ENCODE results near the gene ZNF564.
A peak's percentile ranks its signal among the peaks of the same experiment; 100 is the strongest.

Gene ZNF564

GRCh38 chr19:12485571-12485970, 65.7 kb downstream of the ZNF564 start:
- Mint-ChIP-seq H3K27ac (peak overlapping the region; percentile 92 to 95), H3K27me3 (no peaks in the 10 kb centered on the region)

GRCh38 chr19:12485052-12485416, 66.2 kb downstream of the ZNF564 start:
- DNase-seq (no peak), ATAC-seq (replicated peaks) (peak; percentile 7)
- H3K9me3 Mint-ChIP-seq = no peaks in the 10 kb centered on the region
- no peaks in the 10 kb centered on the region for H3K36me3 Mint-ChIP-seq (ENCODE audit: insufficient read depth)
- no peaks in the 10 kb centered on the region for H3K27me3 Mint-ChIP-seq
- peak overlapping the region; percentile 92 to 95 for H3K27ac Mint-ChIP-seq
- peaks cover 21 to 29% of the 10 kb centered on the region in 2 donors for H3K4me1 Mint-ChIP-seq (ENCODE audit: low read depth in 2 of 2)
- H3K4me3 Mint-ChIP-seq = peak overlapping the region; percentile 93 to 97

More at GRCh38 chr19:12485571-12485970, 65.7 kb downstream of the ZNF564 start:
- DNase-seq (no peak), ATAC-seq (replicated peaks) (no peak)
- Mint-ChIP-seq H3K9me3 (no peaks in the 10 kb centered on the region), H3K4me1 (ENCODE audit: low read depth in 2 of 2) (peaks cover 21 to 29% of the 10 kb centered on the region in 2 donors), H3K36me3 (ENCODE audit: insufficient read depth) (no peaks in the 10 kb centered on the region), H3K4me3 (peak overlapping the region; percentile 93 to 97)

GRCh38 chr19:12484371-12485051, 66.8 kb downstream of the ZNF564 start, which contains the start of gene ZNF709:
ZNF709 (minus strand) TSS chr19:12484816; CDS start chr19:12484657, 159 bp downstream.
- no peaks in the 10 kb centered on the region for H3K9me3 Mint-ChIP-seq
- H3K36me3 Mint-ChIP-seq (ENCODE audit: insufficient read depth) = no peaks in the 10 kb centered on the region
- peak within 1 kb of the TSS; percentile 93 to 97 for H3K4me3 Mint-ChIP-seq
- peaks cover 21 to 29% of the 10 kb centered on the region in 2 donors for H3K4me1 Mint-ChIP-seq (ENCODE audit: low read depth in 2 of 2)
- peak within 1 kb of the TSS; percentile 92 to 95 for H3K27ac Mint-ChIP-seq
- no peaks in the 10 kb centered on the region for H3K27me3 Mint-ChIP-seq
- peak; percentile 82 to 87 (median 84) for DNase-seq
- ATAC-seq (replicated peaks) = peak; percentile 97

- H3K4me3 Mint-ChIP-seq = peak overlapping the region; percentile 93 to 97
- H3K4me1 Mint-ChIP-seq (ENCODE audit: low read depth in 2 of 2) = peaks cover 21 to 29% of the 10 kb centered on the region in 2 donors
- no peaks in the 10 kb centered on the region for H3K36me3 Mint-ChIP-seq (ENCODE audit: insufficient read depth)
- H3K27me3 Mint-ChIP-seq = no peaks in the 10 kb centered on the region
- no peak for DNase-seq
- peak overlapping the region; percentile 92 to 95 for H3K27ac Mint-ChIP-seq
- no peak for ATAC-seq (replicated peaks)
- no peaks in the 10 kb centered on the region for H3K9me3 Mint-ChIP-seq
Observed at GRCh38 chr19:12484011-12484370, 67.3 kb downstream of the ZNF564 start.

- ATAC-seq (replicated peaks) (no peak), DNase-seq (no peak)
- Mint-ChIP-seq H3K9me3 (no peaks in the 10 kb centered on the region), H3K27me3 (no peaks in the 10 kb centered on the region), H3K4me1 (ENCODE audit: low read depth in 2 of 2) (peaks cover 29 to 43% of the 10 kb centered on the region in 2 donors), H3K27ac (peak overlapping the region; percentile 24 to 54), H3K36me3 (ENCODE audit: insufficient read depth) (no peaks in the 10 kb centered on the region), H3K4me3 (peak overlapping the region; percentile 44 to 47)
Observed at GRCh38 chr19:12482509-12482886, 68.8 kb downstream of the ZNF564 start.

GRCh38 chr19:12481781-12482508, 69.3 kb downstream of the ZNF564 start:
- no peaks in the 10 kb centered on the region for H3K27me3 Mint-ChIP-seq
- ATAC-seq (replicated peaks) (no peak), DNase-seq (no peak)
- H3K4me1 Mint-ChIP-seq (ENCODE audit: low read depth in 2 of 2) = peaks cover 29 to 43% of the 10 kb centered on the region in 2 donors
- H3K27ac Mint-ChIP-seq = peak overlapping the region; percentile 24 to 54
- no peaks in the 10 kb centered on the region for H3K36me3 Mint-ChIP-seq (ENCODE audit: insufficient read depth)
- H3K4me3 Mint-ChIP-seq = no peak overlapping the region
- no peaks in the 10 kb centered on the region for H3K9me3 Mint-ChIP-seq

- Mint-ChIP-seq H3K27ac (peak overlapping the region; percentile 41 to 52), H3K36me3 (ENCODE audit: insufficient read depth) (peaks cover 4% of the 10 kb centered on the region), H3K4me1 (ENCODE audit: low read depth in 2 of 2) (peaks cover 20 to 29% of the 10 kb centered on the region in 2 donors), H3K9me3 (no peaks in the 10 kb centered on the region), H3K27me3 (no peaks in the 10 kb centered on the region), H3K4me3 (no peak overlapping the region)
- ATAC-seq (replicated peaks) (no peak), DNase-seq (no peak)
Observed at GRCh38 chr19:12478234-12478941, 72.9 kb downstream of the ZNF564 start.
